OCI-LY3 (cell line): ENCODE data around the gene TUBA1A.

Source experiments
- CTCF ChIP-seq: fragments of 200-600, 300-600 bp; sonication (generic); IDR thresholded peaks from 2 replicates; pipeline ENCODE4 v1.5.1; 2014; ENCODE audit warnings: antibody characterized with exemption, low read length, low read depth
- EZH2phosphoT487 ChIP-seq: fragments of 200-600 bp; shearing (Covaris generic); IDR thresholded peaks from 2 replicates; pipeline ENCODE4 v1.6.1; 2018; ENCODE audit warnings: antibody characterized with exemption, mixed run types, low read depth

DNA sequence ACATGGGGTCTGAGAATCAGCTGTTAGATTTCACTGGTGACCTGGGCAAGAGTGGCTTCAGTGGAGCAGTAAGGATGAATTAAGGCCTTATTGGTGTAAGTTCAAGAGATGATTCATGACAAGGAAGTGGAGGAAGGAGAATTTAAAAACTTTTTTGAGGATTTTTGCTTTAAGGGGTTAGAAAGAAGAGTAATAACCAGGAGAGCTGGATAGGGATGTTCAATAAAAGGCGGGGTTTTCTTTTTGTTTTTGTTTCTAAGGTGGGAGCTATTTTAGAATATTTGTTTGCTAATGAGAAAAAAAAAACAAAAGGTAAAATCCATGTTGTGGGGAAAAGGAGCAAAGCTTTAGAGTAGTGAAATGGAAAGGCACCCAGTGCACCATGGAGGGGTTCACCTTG is 42.5 kb downstream of the TUBA1A start:
- no peak for TF ChIP-seq CTCF
- no peak for TF ChIP-seq EZH2phosphoT487
